Heart left ventricle (tissue), 16 donors: ENCODE results near the gene AAK1. TPM values are rescaled to one million over a fixed set of nuclear protein-coding genes. Genes with fewer than 3 reads are reported as not detected.
"Not testable (repeated sequence)": the region's sequence is repeated elsewhere in the genome, so short reads cannot be mapped to it uniquely, and the experiment has no call there.

Source experiments
- ATAC-seq, 4 donors: fragments of 200-7000 bp; cut with Tn5 transposase; one replicate each; pipeline ENCODE4 v1.9.1; 2020 to 2022; ENCODE audit warnings: moderate library complexity in 4 of 4, mild to moderate bottlenecking in 3 of 4, moderate number of reproducible peaks in 1 of 4
- DNase-seq, 5 donors: peaks; one replicate each; pipeline ENCODE4 v3.0.0-alpha.2; 2020
- H3K27ac ChIP-seq, 12 donors: fragments of 200-600 bp; sonication (generic) in 4 of 12; one replicate each; pipeline versions ENCODE4 v1.5.0 to v1.8.0; 2016 to 2022; ENCODE audit warnings: mild to moderate bottlenecking in 2 of 12
- H3K27me3 ChIP-seq, 9 donors: fragments of 200-600 bp; sonication (generic) in 2 of 9; one replicate each; pipeline versions ENCODE4 v1.5.1 to v1.8.0; 2016 to 2022; ENCODE audit warnings: mild to moderate bottlenecking in 3 of 9
- H3K36me3 ChIP-seq, 9 donors: fragments of 200-600 bp; sonication (generic) in 2 of 9; one replicate each; pipeline versions ENCODE4 v1.5.0 to v1.8.0; 2018 to 2022; ENCODE audit warnings: mild to moderate bottlenecking in 2 of 9
- H3K4me1 ChIP-seq, 12 donors: fragments of 200-600 bp; sonication (generic) in 4 of 12; one replicate each; pipeline versions ENCODE4 v1.5.0 to v1.8.0; 2016 to 2022; ENCODE audit warnings: mild to moderate bottlenecking in 3 of 12
- H3K4me3 ChIP-seq, 12 donors: fragments of 200-600 bp; sonication (generic) in 4 of 12; one replicate each; pipeline versions ENCODE4 v1.5.0 to v1.8.0; 2017 to 2022; ENCODE audit warnings: mild to moderate bottlenecking in 9 of 12, moderate library complexity in 4 of 12
- H3K9me3 ChIP-seq, 12 donors: fragments of 200-600 bp; sonication (generic) in 4 of 12; one replicate each; pipeline versions ENCODE4 v1.5.0 to v1.8.0; 2016 to 2022; ENCODE audit warnings: mild to moderate bottlenecking in 1 of 12
- POLR2A ChIP-seq, 2 donors: fragments of 450-650 bp; IDR thresholded peaks; one replicate each; pipeline ENCODE4 v1.6.1; 2017; ENCODE audit warnings: antibody characterized with exemption in 2 of 2, mild to moderate bottlenecking in 2 of 2, moderate library complexity in 2 of 2
- WGBS, 4 donors: extraction: QIAGEN DNeasy Blood & Tissue Kit in 2 of 4; methylation state at CpG; one replicate each; pipeline versions ENCODE4 v1.1.5 to v1.1.7; 2013 to 2018; 5-methylcytosine and 5-hydroxymethylcytosine counted together
- intact Hi-C, 10 donors: fragments of 100-400 bp; cut with DNase I; formaldehyde crosslinking; loops; one replicate each; pipeline versions ENCODE4 v1.11.1 to v1.14.2; 2022
- polyA plus RNA-seq, 2 donors: library from polyadenylated mRNA; stranded (reverse); fragments of 200-250 nt; gene quantifications; one replicate each; pipeline ENCODE4 v1.2.3, GENCODE V29; 2013
- total RNA-seq, 9 donors: library from RNA; depleted of rRNA in 2 of 9; stranded (reverse); fragments of >200 nt in 2 of 9; fragmentation: NEBNext Ultra II Directional in 3 of 9; extraction: Animal tissue kit (Norgen Biotek cat#: 25700) in 3 of 9; gene quantifications; one replicate each; pipeline versions ENCODE4 v1.1.0 to v1.2.4, GENCODE V29; 2016 to 2023
- TF ChIP-seq, protein P1 (sequence below), 12 donors: fragments of 200-600 bp; sonication (generic) in 4 of 12; IDR thresholded peaks; one replicate each; pipeline versions ENCODE4 v1.5.0 to v1.8.0; 2018 to 2022; ENCODE audit warnings: antibody characterized with exemption in 12 of 12, mild to moderate bottlenecking in 5 of 12
- donor health status: ischemic (EF 13 %, LVEDD 7.1; RV severe dilation, severe dysfunction).
- donor health status: healthy with polysubstance abuse.
- donor health status: DM: no; HTN: yes; CAD: no.
- donor health status: DM: no; HTN: no; CAD: no.
- donor health status: ischemic (EF 25% LVEDD 6.9; RV normal size, moderate dysfunction).
- donor health status: ischemic (EF 25% LVEDD 5.7; RV mildly dilated, moderate dysfunction).
- donor health status: healthy.
- donor health status: DM: yes; HTN: yes; CAD: no.
- donor health status: ischemic (EF 35%, LVEDD 5.7; RV mildly dilated, moderate dysfunction).
- donor health status: nonischemic (EF 11% LVEDD 7.7; RV severe dilation, severe dysfunction).
- donor health status: DM: yes; HTN: yes; CAD: no.
- donor health status: PGD.
- donor health status: ischemic (EF 29% LVEDD 5.4; RV normal size, mild dysfunction).
- donor health status: nonischemic (EF 23%, LVEDD 6.1; RV moderate dilation, normal function).

AAK1 gene
- total and polyA plus RNA-seq, 11 donors: 34.4 to 167 (median 122) TPM

- Histone ChIP-seq H3K9me3 (no peaks in the 10 kb centered on the region), H3K36me3 (no peaks in the 10 kb centered on the region), H3K4me3 (no peak overlapping the region), H3K4me1 (peaks cover 13 to 87% (median 49%) of the 10 kb centered on the region in 12 donors), H3K27me3 (no peaks in the 10 kb centered on the region), H3K27ac (peak overlapping the region in 1 of 12 donors; percentile 25)
- DNase-seq: no peak
- ATAC-seq: no peak
- TF ChIP-seq, protein P1, sequence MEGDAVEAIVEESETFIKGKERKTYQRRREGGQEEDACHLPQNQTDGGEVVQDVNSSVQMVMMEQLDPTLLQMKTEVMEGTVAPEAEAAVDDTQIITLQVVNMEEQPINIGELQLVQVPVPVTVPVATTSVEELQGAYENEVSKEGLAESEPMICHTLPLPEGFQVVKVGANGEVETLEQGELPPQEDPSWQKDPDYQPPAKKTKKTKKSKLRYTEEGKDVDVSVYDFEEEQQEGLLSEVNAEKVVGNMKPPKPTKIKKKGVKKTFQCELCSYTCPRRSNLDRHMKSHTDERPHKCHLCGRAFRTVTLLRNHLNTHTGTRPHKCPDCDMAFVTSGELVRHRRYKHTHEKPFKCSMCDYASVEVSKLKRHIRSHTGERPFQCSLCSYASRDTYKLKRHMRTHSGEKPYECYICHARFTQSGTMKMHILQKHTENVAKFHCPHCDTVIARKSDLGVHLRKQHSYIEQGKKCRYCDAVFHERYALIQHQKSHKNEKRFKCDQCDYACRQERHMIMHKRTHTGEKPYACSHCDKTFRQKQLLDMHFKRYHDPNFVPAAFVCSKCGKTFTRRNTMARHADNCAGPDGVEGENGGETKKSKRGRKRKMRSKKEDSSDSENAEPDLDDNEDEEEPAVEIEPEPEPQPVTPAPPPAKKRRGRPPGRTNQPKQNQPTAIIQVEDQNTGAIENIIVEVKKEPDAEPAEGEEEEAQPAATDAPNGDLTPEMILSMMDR (IDR thresholded peaks at IDR 0.05): no peak
- TF ChIP-seq POLR2A (IDR thresholded peaks at IDR 0.05): no peak
- intact Hi-C loops: loop anchor here in 1 of 10 donors (10.0 kb wide), 1 partner anchor 49 kb away; no protein-coding TSS in a partner anchor
- 47 to 73% (median 63%) methylated on average over 1 of the region's 1 CpG for WGBS, 4 donors
Measured at GRCh38 chr2:69624131-69624530, 19.4 kb downstream of the AAK1 start.

GRCh38 chr2:69623236-69623635, 20.3 kb downstream of the AAK1 start:
- WGBS, 4 donors: 75 to 84% (median 83%) methylated on average over 7 of the region's 7 CpGs
- ATAC-seq: peak in 2 of 4 donors; percentile 23 to 41
- no peaks in the 10 kb centered on the region for H3K27me3 ChIP-seq
- H3K4me1 ChIP-seq: peaks cover 10 to 87% (median 48%) of the 10 kb centered on the region in 12 donors
- intact Hi-C loops: loop anchor here in 1 of 10 donors (10.0 kb wide), 1 partner anchor 48 kb away; no protein-coding TSS in a partner anchor
- H3K9me3 ChIP-seq: no peaks in the 10 kb centered on the region
- H3K4me3 ChIP-seq: no peak overlapping the region
- no peaks in the 10 kb centered on the region for H3K36me3 ChIP-seq
- TF ChIP-seq POLR2A (IDR thresholded peaks at IDR 0.05): no peak
- TF ChIP-seq, protein P1 (IDR thresholded peaks at IDR 0.05): no peak
- no peak overlapping the region for H3K27ac ChIP-seq
- no peak for DNase-seq

GRCh38 chr2:69622805-69623204, 20.7 kb downstream of the AAK1 start:
- not testable (repeated sequence) for H3K36me3 ChIP-seq, ATAC-seq, H3K27me3 ChIP-seq, DNase-seq, H3K4me3 ChIP-seq, H3K9me3 ChIP-seq, H3K27ac ChIP-seq
- WGBS, 4 donors: 90 to 98% (median 93%) methylated on average over 10 of the region's 10 CpGs
- intact Hi-C loops: loop anchor here in 1 of 10 donors (10.0 kb wide), 1 partner anchor 48 kb away; no protein-coding TSS in a partner anchor
- peaks cover 10 to 87% (median 50%) of the 10 kb centered on the region in 12 donors for H3K4me1 ChIP-seq

DNA sequence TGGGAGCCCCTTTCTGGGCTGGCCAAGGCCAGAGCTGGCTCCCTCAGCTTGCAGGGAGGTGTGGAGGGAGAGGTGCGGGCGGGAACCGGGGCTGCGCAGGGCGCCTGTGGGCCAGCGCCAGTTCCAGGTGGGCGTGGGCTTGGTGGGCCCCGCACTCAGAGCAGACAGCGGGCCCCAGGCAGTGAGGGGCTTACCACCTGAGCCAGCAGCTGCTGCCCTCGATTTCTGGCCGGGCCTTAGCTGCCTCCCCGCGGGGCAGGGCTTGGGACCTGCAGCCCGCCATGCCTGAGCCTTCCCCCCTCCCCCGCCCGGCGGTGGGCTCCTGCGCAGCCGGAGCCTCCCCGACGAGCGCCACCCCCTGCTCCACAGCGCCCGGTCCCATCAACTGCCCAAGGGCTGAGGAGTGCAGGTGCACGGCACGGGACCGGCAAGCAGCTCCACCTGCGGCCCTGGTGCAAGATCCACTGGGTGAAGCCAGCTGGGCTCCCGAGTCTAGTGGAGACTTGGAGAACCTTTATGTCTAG, 21.5 kb downstream of the AAK1 start:
- H3K4me1 ChIP-seq: peaks cover 10 to 90% (median 55%) of the 10 kb centered on the region in 12 donors
- H3K4me3 ChIP-seq, H3K36me3 ChIP-seq, H3K27ac ChIP-seq, DNase-seq, ATAC-seq, H3K9me3 ChIP-seq, H3K27me3 ChIP-seq: not testable (repeated sequence)
- WGBS, 4 donors: 95 to 98% (median 98%) methylated on average over 11 to 29 of the region's 29 CpGs
- intact Hi-C loops: loop anchor here in 1 of 10 donors (10.0 kb wide), 1 partner anchor 47 kb away; no protein-coding TSS in a partner anchor

DNA sequence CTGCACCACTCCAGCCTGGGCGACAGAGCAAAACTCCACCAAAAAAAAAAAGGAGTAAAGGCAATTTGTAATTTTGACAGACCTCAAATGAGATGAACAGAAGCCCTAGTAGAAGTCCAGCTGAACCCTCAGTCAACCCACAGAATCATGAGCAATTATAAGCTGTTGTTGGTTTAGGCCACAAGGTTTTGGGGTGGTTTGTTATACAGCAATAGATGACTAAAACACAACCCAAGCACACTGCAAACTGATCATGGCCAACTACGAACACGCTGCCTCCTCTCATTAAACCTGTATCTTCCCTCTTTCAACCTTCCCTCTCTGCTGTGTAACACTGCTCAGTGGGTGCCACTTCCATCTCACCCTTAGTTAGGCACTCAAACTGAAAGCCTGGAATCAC, 22.1 kb downstream of the AAK1 start:
- ATAC-seq (peak in 1 of 4 donors; percentile 8), DNase-seq (no peak)
- Histone ChIP-seq H3K4me3 (no peak overlapping the region), H3K9me3 (no peaks in the 10 kb centered on the region), H3K36me3 (no peaks in the 10 kb centered on the region), H3K27ac (no peak overlapping the region), H3K4me1 (peaks cover 10 to 92% (median 61%) of the 10 kb centered on the region in 12 donors), H3K27me3 (no peaks in the 10 kb centered on the region)
- TF ChIP-seq, protein P1 (IDR thresholded peaks at IDR 0.05): no peak
- no peak for TF ChIP-seq POLR2A (IDR thresholded peaks at IDR 0.05)
- intact Hi-C loops: loop anchor here in 1 of 10 donors (10.0 kb wide), 1 partner anchor 47 kb away; no protein-coding TSS in a partner anchor
- 77 to 98% (median 92%) methylated on average over 3 of the region's 3 CpGs for WGBS, 4 donors
